Amygdala (tissue), 56 donors: ENCODE measurements around the gene MAPKAP1.

ENCODE experiments used
- DNase-seq, 56 donors: peaks; one replicate each; lab custom pipeline; 2025; lab: John Stamatoyannopoulos, UW

Gene MAPKAP1

GRCh38 chr9:125521462-125522327, 185.3 kb downstream of the MAPKAP1 start:
- no peak for DNase-seq

GRCh38 chr9:125519734-125520133, 187.3 kb downstream of the MAPKAP1 start:
- DNase-seq: no peak

- no peak for DNase-seq
Observed at GRCh38 chr9:125517577-125517976, 189.4 kb downstream of the MAPKAP1 start.

GRCh38 chr9:125515983-125516940, 190.7 kb downstream of the MAPKAP1 start:
- no peak for DNase-seq

- no peak for DNase-seq
Observed at GRCh38 chr9:125515281-125515680, 191.7 kb downstream of the MAPKAP1 start.

GRCh38 chr9:125514468-125514867, 192.5 kb downstream of the MAPKAP1 start:
- no peak for DNase-seq

GRCh38 chr9:125513668-125514413, 193.2 kb downstream of the MAPKAP1 start:
- no peak for DNase-seq

- DNase-seq: no peak
Observed at GRCh38 chr9:125513303-125513667, 193.7 kb downstream of the MAPKAP1 start.

GRCh38 chr9:125511789-125512660, 195.0 kb downstream of the MAPKAP1 start:
- DNase-seq: peak in 3 of 56 donors; percentile 3 to 24 (median 6)

GRCh38 chr9:125510980-125511379, 196.0 kb downstream of the MAPKAP1 start:
- DNase-seq: no peak

GRCh38 chr9:125509476-125509875, 197.5 kb downstream of the MAPKAP1 start:
- DNase-seq: no peak

GRCh38 chr9:125508249-125508648, 198.8 kb downstream of the MAPKAP1 start:
- no peak for DNase-seq

- no peak for DNase-seq
Observed at GRCh38 chr9:125507226-125507625, 199.8 kb downstream of the MAPKAP1 start.

GRCh38 chr9:125505988-125506438, 201.0 kb downstream of the MAPKAP1 start:
- DNase-seq: peak in 21 of 56 donors; percentile 3 to 59 (median 20)

GRCh38 chr9:125504616-125505015, 202.4 kb downstream of the MAPKAP1 start:
- DNase-seq: no peak

- DNase-seq: no peak
Observed at GRCh38 chr9:125497906-125498305, 209.1 kb downstream of the MAPKAP1 start.

GRCh38 chr9:125497478-125497877, 209.5 kb downstream of the MAPKAP1 start:
- DNase-seq: no peak

GRCh38 chr9:125496313-125496834, 210.6 kb downstream of the MAPKAP1 start:
- no peak for DNase-seq
